Endodermal cell (in vitro differentiated cells): ENCODE data around the gene OR10AG1. TPM values are rescaled to one million over a fixed set of nuclear protein-coding genes. Genes with fewer than 3 reads are reported as not detected.
A peak's percentile ranks its signal among the peaks of the same experiment; 100 is the strongest.

Experiments used
- DNase-seq: peaks from one replicate; pipeline ENCODE4 v3.0.0-alpha.2; 2017
- H3K27ac ChIP-seq: 2 replicates; pipeline ENCODE4 v1.5.1; 2013; ENCODE audit warnings: mild to moderate bottlenecking, low read depth, low read length, moderate library complexity
- H3K27me3 ChIP-seq: 2 replicates; pipeline ENCODE4 v1.6.1; 2013; ENCODE audit warnings: mild to moderate bottlenecking, low read length, moderate library complexity; ENCODE audit not compliant: insufficient read depth, control insufficient read depth, poor library complexity, severe bottlenecking
- H3K36me3 ChIP-seq: 2 replicates; pipeline ENCODE4 v1.7.0; 2013; ENCODE audit warnings: mild to moderate bottlenecking, low read length, moderate library complexity; ENCODE audit not compliant: control insufficient read depth, insufficient read depth
- H3K4me1 ChIP-seq: one replicate; pipeline ENCODE4 v1.7.0; 2013; ENCODE audit warnings: low read length; ENCODE audit not compliant: control insufficient read depth, insufficient read depth
- H3K4me3 ChIP-seq: 2 replicates; pipeline ENCODE4 v1.5.1; 2013; ENCODE audit warnings: mild to moderate bottlenecking, low read length, moderate library complexity
- H3K9ac ChIP-seq: 2 replicates; pipeline ENCODE4 v1.6.1; 2013; ENCODE audit warnings: mild to moderate bottlenecking, low read length, moderate library complexity; ENCODE audit not compliant: poor library complexity, severe bottlenecking; ENCODE audit errors: extremely low read depth
- H3K9me3 ChIP-seq: 2 replicates; pipeline ENCODE4 v1.6.1; 2013; ENCODE audit warnings: mild to moderate bottlenecking, low read length, moderate library complexity; ENCODE audit not compliant: control insufficient read depth
- H3K27ac Mint-ChIP-seq: 2 replicates; pipeline ENCODE4 v1.8.0; 2020; ENCODE audit warnings: mixed read lengths
- H3K27me3 Mint-ChIP-seq: 2 replicates; pipeline ENCODE4 v1.8.0; 2021; ENCODE audit warnings: mild to moderate bottlenecking, mixed read lengths; ENCODE audit not compliant: insufficient read depth
- H3K36me3 Mint-ChIP-seq: 2 replicates; pipeline ENCODE4 v1.8.0; 2020; ENCODE audit warnings: low read depth, mixed read lengths
- H3K4me1 Mint-ChIP-seq: 2 replicates; pipeline ENCODE4 v1.8.0; 2020; ENCODE audit warnings: mixed read lengths
- H3K4me3 Mint-ChIP-seq: 2 replicates; pipeline ENCODE4 v1.8.0; 2020; ENCODE audit warnings: mild to moderate bottlenecking, moderate library complexity, mixed read lengths
- H3K9me3 Mint-ChIP-seq: 2 replicates; pipeline ENCODE4 v1.8.0; 2020; ENCODE audit warnings: mild to moderate bottlenecking, mixed read lengths
- CTCF ChIP-seq: fragments of 200-600 bp; sonication (generic); conservative IDR thresholded peaks from 2 replicates; pipeline ENCODE4 v1.5.0; 2021; ENCODE audit warnings: antibody characterized with exemption, mild to moderate bottlenecking
- WGBS, 2 experiments: methylation state at CpG; one replicate each; pipeline versions ENCODE4 v1.1.5 to v1.1.7; 2013; ENCODE audit warnings: missing lambda C conversion rate in 2 of 2, mixed read lengths in 1 of 2; ENCODE audit not compliant: insufficient coverage in 1 of 2, insufficient read length in 1 of 2; 5-methylcytosine and 5-hydroxymethylcytosine counted together
- total RNA-seq, 2 donors: library from RNA; stranded (reverse); fragmentation: NEBNext Ultra II Directional in 1 of 2; extraction: Animal tissue kit (Norgen Biotek cat#: 25700) in 1 of 2; gene quantifications; 2 replicates in 1 of 2; 3 replicates in 1 of 2; pipeline ENCODE4 v1.2.1, GENCODE V29; 2021

The OR10AG1 gene
- total RNA-seq, 2 donors from 2014 or later = not detected

DNA sequence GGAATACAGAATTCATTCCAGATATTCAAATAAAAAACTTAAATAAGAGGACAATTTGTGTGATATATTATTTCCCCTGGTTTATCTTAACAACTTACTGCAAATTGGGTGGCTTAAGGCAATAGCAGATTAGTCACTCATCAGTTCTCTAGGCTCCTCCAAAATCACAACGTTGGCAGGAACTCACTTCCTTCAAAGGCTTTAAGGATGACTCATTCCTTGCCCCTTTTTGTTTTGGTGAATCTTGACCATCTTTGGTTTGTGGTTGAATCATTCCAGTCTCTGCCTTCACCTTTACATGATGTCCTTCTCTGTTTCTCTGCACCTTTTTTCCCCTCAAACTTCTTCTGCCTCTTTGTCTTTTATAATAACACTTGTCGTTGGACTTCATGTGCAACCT is 3.4 kb downstream of the OR10AG1 start:
- Mint-ChIP-seq H3K27ac (no peak overlapping the region), H3K4me1 (peaks cover 15% of the 10 kb centered on the region), H3K36me3 (peaks cover 2% of the 10 kb centered on the region), H3K4me3 (no peak overlapping the region), H3K9me3 (no peaks in the 10 kb centered on the region), H3K27me3 (no peaks in the 10 kb centered on the region)
- WGBS, 2 experiments = 55 to 58% methylated on average over 2 of the region's 2 CpGs
- no peak for TF ChIP-seq CTCF
- Histone ChIP-seq H3K36me3 (no peaks in the 10 kb centered on the region), H3K4me3 (no peak overlapping the region), H3K9me3 (peaks cover 10% of the 10 kb centered on the region), H3K9ac (no peak overlapping the region), H3K4me1 (no peaks in the 10 kb centered on the region), H3K27me3 (no peaks in the 10 kb centered on the region), H3K27ac (no peak overlapping the region)
- DNase-seq = no peak

- no peak for DNase-seq
- no peaks in the 10 kb centered on the region for H3K27me3 Mint-ChIP-seq
- H3K4me1 Mint-ChIP-seq = peaks cover 5% of the 10 kb centered on the region
- Histone ChIP-seq H3K4me1 (no peaks in the 10 kb centered on the region), H3K9ac (no peak overlapping the region), H3K27ac (no peak overlapping the region), H3K4me3 (no peak overlapping the region), H3K27me3 (no peaks in the 10 kb centered on the region), H3K36me3 (no peaks in the 10 kb centered on the region), H3K9me3 (peaks cover 15% of the 10 kb centered on the region)
- no peak overlapping the region for H3K4me3 Mint-ChIP-seq
- no peaks in the 10 kb centered on the region for H3K36me3 Mint-ChIP-seq
- no peak overlapping the region for H3K27ac Mint-ChIP-seq
- peaks cover 10% of the 10 kb centered on the region for H3K9me3 Mint-ChIP-seq
- 90% methylated on average over 2 of the region's 4 CpGs; no CpG with 5 or more reads in 1 of the 2 experiments for WGBS, 2 experiments
- no peak for TF ChIP-seq CTCF
Measured at GRCh38 chr11:55956521-55956920, 13.2 kb downstream of the OR10AG1 start.

GRCh38 chr11:55949330-55949729 is 20.4 kb downstream of the OR10AG1 start:
- H3K27me3 Mint-ChIP-seq = no peaks in the 10 kb centered on the region
- H3K9me3 Mint-ChIP-seq = peaks cover 9% of the 10 kb centered on the region
- H3K9me3 ChIP-seq = peaks cover 17% of the 10 kb centered on the region
- WGBS, 2 experiments = 76 to 87% methylated on average over 2 to 4 of the region's 4 CpGs
- peak; percentile 61 for DNase-seq
- H3K27me3 ChIP-seq = no peaks in the 10 kb centered on the region
- H3K27ac Mint-ChIP-seq = no peak overlapping the region
- H3K4me1 Mint-ChIP-seq = no peaks in the 10 kb centered on the region
- no peak overlapping the region for H3K9ac ChIP-seq
- no peaks in the 10 kb centered on the region for H3K4me1 ChIP-seq
- H3K36me3 ChIP-seq = peaks cover 3% of the 10 kb centered on the region
- H3K36me3 Mint-ChIP-seq = no peaks in the 10 kb centered on the region
- TF ChIP-seq CTCF = peak; percentile 64
- no peak overlapping the region for H3K27ac ChIP-seq
- no peak overlapping the region for H3K4me3 ChIP-seq
- H3K4me3 Mint-ChIP-seq = no peak overlapping the region
